Activated CD8-positive, alpha-beta memory T cell treated with anti-CD3 and anti-CD28 coated beads, Interleukin-2, amount 50 U/mL, for 24 hours (primary cell): ENCODE results near the gene ARHGAP26.
"Not testable (repeated sequence)": the region's sequence is repeated elsewhere in the genome, so short reads cannot be mapped to it uniquely, and the experiment has no call there.

Experiments used
- DNase-seq: peaks from one replicate; pipeline ENCODE4 v3.0.0-alpha.2; 2020; ENCODE audit errors: extremely low read depth

ARHGAP26 gene

DNA sequence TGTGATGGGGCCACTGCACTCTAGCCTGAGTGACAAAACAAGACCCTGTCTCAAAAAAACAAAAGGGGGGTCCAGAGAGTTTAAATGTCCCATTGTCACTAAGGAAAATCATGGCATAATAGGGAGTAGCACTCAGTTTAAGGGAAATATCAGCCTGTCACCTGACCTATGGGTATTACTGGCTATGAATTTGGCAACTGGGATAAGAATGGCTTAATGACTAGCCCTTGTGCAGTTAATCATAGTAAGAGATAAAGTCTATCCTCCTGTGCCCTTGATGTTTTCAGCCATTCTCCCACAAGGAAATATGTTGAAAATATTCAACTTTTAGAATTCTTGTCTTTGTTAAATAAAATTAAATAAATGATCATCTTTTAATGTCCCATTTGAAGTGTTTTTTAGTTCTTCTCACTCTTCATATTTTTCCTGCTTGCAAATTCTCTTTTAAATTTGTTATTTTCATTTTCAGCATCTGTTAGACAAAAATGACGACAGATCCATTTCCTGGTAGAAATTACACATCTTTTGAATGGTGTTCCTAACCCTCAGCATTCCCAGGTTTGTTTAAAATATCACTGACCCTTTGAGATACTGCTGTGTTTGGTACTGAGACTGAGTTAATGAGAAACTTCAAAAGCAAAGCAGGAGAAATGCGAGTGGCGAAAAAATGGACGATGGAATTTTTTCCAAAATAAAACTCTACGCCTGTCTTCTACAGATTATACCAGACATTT lies 191.4 kb downstream of the ARHGAP26 start:
- no peak for DNase-seq

DNA sequence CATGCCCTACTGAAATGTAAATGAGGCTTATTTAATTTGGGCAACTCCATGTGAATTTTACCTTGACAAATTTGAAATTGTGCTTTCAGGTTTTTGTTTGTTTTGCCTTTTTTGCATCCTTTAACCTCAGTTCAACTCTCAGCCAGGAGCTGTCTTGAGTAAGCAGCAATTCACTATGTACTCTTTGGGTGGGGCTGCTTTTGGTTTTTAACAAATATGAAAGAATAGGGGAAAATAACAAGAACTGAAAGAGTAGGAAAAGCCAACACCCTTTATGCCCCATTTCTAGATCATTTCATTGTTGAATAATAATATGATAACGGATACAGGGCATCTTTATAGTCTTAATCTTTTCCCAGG lies 192.0 kb downstream of the ARHGAP26 start:
- DNase-seq = no peak

GRCh38 chr5:142965258-142966120 lies 195.3 kb downstream of the ARHGAP26 start:
- not testable (repeated sequence) for DNase-seq

DNA sequence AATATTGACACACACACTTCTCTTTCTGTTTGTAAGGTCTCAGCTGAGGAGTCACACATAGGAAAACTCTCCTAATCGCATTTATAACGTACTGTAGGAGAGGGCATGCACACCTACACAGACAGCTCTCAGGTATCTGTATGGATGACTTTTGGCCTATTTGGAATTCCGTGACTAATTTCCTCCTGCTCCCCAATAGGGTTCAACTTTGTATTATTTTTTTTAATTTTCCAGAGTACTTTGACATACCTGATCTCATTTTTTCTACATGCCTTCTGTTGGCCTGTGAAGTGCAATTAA lies 195.9 kb downstream of the ARHGAP26 start:
- DNase-seq = no peak

DNA sequence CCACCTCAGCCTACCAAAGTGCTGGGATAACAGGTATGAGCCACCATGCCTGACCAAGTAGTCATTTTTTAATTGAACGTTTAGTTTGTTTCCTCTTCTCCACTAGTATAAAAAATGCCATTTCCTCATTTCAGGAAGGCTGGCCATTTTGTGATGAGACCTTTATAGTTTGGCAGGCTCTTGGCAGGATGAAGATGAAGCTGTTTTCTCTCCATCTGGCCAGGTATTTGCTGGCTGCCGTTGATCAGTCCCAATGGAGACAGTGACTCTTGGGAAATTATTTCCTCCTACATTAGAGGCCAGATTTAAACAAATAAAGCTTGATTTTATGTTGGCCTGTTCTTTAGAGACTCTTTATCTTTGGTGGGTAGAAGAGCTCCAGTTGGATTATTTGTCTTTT lies 199.0 kb downstream of the ARHGAP26 start:
- DNase-seq = no peak

GRCh38 chr5:142969624-142970439 lies 199.7 kb downstream of the ARHGAP26 start:
- no peak for DNase-seq

DNA sequence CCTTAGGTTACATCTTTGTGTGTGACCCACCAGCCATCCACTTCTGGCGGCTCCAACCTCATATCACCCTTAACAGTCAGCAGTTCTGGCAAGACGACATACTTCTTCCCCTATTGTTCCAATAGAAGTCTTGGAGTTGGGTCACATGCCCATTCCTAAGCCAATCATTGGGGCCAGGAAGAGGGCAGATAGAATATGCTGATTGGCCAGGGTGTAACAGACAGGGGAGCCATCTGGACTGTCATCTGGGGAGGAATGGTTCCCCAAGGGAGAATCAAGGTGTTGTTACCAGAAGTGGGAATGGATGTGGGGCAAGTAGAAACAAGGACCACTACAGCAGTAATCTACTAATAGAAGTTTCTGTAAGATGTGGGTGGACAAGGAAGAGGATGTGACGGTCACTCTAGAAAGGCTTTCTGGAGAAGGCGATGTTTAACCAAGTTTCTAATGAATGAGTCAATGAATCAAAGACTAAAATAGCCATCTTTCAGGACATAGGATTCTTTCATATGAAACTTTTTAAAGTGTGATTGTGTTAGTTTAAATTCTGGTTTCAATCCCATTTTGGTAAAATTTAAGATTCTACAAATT lies 200.4 kb downstream of the ARHGAP26 start:
- DNase-seq = no peak

DNA sequence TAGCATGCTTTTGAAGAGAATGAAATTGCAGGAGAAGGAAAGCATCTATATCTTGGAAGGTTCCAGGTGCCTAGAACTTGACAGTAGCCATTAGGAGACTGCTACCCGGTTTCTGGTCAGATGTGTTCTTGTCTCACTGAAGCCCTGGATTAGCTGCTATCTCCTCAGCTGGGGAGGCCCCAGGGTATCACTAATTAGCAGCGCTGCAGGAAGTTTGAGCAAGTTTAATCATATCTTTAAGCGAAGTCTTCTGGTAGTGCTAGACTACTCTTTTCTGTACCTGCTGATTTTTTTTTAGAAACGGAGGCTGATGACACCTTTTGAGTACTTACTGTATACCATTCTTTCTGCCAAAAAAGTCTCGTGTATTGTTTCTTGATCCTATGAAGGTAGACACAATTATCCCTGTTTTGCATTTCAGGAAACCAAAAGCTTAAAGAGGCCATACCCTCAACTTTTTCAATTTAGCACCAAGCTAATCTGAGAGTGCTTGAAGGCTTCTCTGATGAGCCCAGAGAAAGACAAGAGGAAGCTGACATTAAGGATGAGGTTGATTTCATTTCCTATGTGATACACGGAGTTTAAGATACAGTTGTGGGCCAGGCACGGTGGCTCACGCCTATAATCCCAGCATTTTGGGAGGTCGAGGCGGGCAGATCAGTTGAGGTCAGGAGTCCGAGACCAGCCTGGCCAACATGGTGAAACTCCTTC lies 201.3 kb downstream of the ARHGAP26 start:
- DNase-seq = no peak

- no peak for DNase-seq
Measured at GRCh38 chr5:142972064-142972570, 201.9 kb downstream of the ARHGAP26 start.

DNA sequence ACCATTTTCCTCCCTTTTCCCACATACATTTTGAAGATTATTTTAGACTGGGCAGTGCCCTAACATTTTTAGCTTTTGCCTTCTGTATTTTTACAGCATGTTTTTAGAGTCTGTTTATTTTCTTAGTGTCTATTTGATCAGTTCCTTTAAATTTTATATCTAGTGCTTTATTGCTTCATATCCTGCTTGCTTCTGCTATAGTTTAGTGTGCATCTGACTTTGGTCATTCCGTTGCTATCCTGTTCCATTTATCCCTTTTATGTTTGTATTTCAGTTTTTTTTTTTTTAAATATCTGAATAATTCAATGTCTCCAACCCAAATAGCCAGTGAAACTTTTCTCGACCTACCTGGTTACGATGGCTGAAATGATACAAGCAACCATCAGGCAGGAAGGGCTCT lies 203.8 kb downstream of the ARHGAP26 start:
- no peak for DNase-seq

DNA sequence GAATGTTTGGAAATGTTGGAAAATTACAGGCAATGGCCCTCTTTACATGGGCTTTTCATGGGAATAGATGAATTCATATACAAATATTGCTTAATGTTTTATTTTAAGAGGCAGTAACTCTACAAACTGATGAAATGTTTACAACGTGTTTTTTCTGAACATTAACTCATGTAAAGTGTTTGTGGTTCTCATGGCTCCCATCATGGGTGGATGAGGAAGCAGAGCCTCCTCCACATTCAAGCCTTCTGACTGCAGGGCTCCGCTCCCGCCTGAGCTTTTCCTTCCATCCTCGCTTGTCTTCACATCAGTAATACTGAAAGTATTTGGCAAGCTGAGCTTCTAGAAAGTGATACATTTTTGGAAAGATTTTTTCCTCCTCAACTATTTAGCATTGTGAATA lies 204.2 kb downstream of the ARHGAP26 start:
- DNase-seq = no peak

- no peak for DNase-seq
Measured at GRCh38 chr5:142976861-142977260, 206.7 kb downstream of the ARHGAP26 start.

GRCh38 chr5:142977363-142978051 lies 207.3 kb downstream of the ARHGAP26 start:
- no peak for DNase-seq

DNA sequence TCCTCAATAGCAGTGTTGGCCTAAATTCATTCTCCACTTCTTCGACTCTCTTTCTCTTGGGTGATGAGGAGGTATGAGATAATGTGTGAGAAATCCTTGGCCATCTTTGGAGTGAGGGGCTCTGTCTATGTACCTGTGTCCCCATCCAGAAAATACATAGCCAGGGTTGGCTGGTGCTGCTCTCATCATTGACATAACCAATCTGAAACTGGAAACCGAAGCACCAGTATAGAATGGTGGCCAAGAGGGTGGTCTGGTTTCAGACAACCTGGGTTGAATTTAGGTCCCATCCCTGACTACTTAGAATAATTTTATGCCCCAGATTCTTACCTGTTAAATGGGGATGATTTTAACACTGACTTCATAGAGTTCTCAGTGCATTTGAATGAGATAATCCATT lies 208.1 kb downstream of the ARHGAP26 start:
- no peak for DNase-seq

DNA sequence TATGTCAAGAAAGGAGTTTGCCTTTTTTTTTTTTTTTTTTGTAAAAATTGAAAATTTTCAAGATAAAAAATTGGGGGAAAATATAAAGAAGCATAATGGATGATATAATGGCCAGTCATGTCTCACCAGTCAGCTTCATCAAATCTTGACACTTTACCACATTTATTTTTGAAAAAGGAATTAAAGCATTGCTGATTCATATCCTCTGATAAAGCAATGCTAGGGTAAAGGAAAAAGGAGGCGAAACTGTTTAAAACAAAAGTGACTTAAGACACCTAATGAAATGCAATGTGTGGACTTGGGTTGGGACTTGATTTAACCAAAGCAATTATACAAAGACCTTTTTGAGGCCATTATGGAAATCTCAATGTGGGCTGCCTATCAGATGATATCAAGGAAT lies 208.5 kb downstream of the ARHGAP26 start:
- no peak for DNase-seq

GRCh38 chr5:142979636-142980035 lies 209.5 kb downstream of the ARHGAP26 start:
- no peak for DNase-seq

- DNase-seq = no peak
Measured at GRCh38 chr5:142981475-142981874, 211.3 kb downstream of the ARHGAP26 start.

GRCh38 chr5:142981886-142982820 lies 212.0 kb downstream of the ARHGAP26 start:
- no peak for DNase-seq

DNA sequence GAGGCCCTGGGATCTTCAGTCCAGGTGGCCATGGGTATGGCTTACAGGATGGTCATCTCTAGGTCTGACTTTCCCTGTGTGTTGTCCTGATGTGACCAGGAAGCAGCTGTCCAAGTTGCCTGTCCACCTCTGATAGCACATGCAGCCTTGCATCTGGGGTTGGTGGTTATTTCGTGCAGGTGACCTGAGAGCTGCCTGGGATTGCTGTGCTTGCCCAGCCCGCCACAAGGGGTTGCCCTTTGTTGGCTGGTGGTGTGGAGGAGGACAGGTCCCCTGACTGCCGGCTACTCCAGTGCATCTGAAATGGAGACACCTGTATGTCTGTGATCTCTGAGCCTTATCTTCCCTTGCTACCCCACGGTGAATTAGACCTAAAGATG lies 212.6 kb downstream of the ARHGAP26 start:
- no peak for DNase-seq

DNA sequence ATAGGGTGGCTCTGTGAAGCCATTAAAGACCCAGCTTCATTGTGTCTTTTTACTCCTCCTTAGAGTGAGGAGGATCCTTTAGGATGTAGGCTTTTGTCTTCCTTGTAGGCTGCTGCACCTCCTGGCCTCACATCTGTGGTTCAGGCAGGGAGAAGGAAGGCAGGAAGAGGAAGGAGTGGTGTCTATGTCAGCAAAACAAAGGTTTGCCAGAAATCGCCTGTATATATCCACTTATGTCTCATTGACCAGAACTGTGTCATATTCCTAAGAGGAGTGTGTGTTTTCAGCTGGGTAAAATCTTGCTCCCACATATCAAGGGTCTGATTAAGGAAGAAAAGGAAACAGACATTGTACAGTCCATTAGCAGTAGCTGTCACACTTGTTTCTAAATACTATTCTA lies 213.8 kb downstream of the ARHGAP26 start:
- no peak for DNase-seq
